NOMO-1 treated with dmso at 0.1 percent for 144 hours (cell line): ENCODE data around the gene INHBB.

ENCODE experiments used
- DNase-seq: peaks from one replicate; lab custom pipeline; 2025; ENCODE audit not compliant: unreplicated experiment; lab: John Stamatoyannopoulos, UW

Gene INHBB

DNA sequence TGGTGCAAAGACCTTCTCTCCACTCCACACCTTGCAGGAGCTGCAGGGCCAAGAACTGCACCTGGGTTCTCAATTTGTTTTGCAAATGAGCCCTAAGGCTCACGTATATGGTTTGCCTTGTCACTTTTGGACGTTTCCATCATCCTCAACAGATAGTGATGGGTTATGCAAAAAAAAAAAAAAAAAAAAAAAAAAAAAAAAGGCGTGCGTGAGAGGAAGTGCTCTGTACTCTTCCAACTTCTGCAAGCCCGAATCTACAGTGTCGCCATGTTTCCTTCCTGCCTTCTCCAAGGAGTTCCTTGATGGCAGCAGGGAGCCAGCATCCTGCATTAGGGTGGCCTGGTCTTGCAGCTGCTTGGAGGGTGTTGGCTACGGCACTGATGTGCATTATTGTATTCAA, 4.0 kb upstream of the INHBB start:
- DNase-seq = no peak

DNA sequence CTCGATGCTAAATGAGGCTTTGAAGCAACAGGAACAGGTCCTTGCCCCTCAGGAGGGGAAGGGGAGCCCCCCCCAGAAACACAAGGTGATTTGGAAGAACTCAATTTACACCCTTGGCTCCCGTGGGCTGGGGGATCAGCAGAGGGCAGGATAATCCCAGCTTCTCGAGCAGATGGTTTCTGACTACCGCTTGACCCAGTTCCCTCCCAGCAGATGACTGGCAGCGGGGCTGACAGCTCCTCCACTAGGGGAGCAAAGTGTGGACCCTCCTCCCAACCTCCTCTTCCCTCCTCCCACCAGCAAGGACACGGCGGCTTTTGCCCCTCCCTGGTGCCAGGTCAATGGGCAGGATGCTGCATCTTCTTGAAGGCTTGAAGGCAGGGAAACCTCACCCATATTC, 3.5 kb upstream of the INHBB start:
- DNase-seq = no peak

DNA sequence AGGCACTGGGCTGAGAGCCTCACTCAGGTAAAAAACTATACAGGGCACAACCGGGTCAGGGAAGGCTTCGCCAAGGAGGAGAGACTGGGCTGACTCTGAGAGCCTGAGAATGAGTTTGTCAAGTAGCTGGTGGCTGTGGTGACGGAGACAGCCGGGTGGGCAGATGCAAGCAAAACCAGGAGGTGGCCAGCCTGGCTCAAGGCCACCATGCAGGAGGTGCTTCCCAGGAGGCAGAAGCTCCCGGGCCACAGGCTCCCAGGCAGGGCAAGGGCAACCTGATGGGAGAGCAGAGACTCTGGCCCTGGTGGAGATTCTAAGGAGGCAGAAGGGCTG, 2.9 kb upstream of the INHBB start:
- no peak for DNase-seq

DNA sequence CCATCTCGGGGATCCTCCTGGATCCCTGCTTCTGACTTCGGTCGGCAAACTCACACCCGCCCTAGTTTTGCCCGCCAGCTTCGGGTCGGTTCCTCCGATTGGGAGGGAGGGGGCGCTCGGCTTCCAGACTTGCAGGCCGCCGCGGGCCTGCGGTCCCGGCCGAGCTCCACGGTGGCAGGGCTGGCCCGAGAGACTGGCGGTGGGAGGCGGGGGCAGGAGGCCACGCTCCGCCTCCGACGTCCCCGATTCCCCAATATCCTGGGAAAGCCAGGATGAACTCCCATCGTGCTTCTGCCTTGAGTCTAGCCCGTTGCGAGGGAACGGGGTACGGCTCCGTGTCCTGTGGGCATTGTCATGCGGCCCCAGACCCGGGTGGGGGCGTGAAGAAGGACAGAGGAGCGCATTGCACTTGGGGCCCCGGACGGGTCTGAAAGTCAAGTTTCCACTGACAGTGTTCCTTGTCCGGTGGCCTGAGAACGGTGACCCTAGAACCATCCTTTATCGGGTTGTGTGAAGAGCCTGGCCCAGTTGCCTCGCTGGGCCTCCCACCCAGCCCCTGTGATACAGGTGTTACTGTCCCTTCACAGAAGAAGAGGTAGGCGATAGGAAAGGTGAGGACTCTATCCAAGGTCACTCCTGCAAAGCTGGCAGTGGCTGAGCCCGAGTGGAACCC, 2.4 kb upstream of the INHBB start:
- DNase-seq = peak; percentile 24

DNA sequence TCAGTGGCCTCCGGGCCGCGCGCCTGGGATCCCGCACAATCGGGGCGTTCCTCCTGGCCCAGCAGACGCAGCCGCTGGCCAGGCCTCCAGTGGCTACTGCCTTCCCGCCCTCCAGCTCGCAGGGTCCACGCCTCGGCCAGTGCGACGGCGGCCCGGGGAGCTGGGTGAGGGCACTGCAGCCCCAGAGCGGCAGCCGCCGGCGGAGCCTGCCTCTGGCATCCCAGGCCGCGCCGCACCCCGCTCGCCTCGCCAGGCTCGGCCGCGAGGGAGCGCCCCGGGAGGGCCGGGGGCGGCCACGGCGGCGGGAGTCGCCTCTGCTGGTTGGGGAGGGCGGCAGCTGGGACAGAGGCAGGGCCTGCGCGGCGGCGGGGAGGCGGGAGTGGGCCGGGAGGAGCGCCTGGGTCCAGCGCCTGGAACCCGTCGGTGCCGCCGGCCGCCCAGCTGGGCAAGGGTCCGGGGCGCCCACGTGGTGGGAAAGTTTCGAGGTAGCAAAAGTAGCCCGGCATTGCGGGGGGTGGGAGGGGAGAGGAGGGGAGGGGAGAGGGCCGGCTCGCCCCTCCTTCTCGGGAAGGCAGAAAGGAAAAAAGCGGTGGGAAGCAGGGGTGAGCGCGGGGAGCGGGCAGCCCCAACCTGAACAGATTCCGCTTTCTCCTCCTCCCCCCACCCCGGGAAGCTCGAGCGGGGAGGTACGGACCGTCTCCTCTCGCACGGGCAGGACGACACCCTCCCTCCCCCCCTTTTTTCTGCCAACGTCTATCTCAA, 1.5 kb upstream of the INHBB start:
- DNase-seq = no peak

DNA sequence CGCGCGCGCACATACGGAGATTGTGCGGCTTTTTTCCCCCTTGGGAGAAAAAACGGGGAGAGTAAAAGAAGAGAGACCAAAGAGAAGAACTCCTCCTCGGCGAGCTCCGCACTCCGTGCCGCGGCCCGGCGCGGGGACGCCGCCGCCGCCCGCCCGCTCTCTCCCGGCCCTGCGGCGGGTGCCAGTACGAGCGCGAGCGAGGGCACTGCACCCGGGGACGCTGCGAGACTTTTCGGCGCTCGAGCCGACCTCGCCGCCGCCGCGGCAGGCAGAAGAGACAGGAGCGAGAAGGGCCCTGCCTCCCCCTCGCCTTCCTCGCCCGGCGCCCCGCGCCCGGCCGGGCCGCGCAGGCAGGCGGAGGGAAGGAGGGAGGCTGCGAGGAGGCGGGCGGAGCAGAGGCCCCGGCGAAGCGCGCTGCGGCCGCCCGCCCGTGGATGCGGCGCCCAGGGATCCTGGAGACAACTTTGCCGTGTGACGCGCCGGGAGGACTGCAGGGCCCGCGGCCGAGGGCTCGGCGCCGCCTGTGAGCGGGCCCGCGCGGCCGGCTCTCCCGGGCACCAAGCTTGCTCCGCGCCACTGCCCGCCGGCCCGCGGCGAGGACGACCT, 857 bp upstream of the INHBB start:
- DNase-seq = no peak

DNA sequence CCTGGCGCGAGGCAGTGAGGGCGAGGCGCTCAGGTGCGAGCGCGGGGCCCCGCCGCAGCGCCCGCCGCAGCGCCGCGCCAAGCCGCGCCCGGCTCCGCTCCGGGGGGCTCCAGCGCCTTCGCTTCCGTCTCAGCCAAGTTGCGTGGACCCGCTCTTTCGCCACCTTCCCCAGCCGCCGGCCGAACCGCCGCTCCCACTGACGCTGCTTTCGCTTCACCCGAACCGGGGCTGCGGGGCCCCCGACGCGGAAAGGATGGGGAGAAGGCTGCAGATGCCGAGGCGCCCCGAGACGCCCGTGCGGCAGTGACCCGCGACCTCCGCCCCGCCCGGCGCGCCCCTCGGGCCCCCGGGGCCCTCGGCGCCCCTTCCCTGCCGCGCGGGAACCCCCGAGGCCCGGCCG, 328 bp upstream of the INHBB start:
- DNase-seq = no peak

DNA sequence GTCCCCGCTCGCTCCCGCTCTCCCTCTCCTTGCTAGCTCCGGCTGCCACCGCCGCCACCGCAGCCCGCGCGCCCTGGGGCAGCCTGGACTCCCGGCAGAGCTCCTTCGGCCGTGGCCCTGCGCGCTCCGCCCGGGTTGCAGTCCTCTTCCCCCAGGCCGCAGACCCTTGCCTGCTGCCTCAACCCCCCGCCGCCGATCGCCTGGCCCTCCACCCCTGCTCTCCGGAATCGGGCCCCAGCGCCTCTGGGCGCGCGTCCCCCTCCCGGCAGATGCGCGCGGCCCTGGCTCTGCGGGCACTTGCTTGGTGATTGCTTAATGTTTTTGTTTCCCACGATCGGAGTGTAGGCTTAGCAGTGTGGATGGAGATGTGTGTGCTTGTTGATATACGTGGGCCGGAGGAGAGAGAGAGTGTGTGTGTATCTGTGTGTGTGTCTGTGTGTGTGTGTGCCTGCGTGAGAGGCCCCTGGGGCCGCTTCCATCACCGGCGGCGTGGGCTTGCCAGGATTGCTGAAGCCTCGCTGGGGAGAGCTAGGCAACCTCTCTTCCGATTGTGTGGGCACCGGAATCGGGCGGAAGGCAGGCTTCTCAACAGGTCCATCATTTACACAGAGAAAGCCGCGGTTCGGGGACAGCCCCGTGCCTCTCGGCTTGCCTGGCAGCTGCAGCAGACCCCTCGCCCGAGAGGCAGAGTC, 877 bp downstream of the INHBB start:
- no peak for DNase-seq

DNA sequence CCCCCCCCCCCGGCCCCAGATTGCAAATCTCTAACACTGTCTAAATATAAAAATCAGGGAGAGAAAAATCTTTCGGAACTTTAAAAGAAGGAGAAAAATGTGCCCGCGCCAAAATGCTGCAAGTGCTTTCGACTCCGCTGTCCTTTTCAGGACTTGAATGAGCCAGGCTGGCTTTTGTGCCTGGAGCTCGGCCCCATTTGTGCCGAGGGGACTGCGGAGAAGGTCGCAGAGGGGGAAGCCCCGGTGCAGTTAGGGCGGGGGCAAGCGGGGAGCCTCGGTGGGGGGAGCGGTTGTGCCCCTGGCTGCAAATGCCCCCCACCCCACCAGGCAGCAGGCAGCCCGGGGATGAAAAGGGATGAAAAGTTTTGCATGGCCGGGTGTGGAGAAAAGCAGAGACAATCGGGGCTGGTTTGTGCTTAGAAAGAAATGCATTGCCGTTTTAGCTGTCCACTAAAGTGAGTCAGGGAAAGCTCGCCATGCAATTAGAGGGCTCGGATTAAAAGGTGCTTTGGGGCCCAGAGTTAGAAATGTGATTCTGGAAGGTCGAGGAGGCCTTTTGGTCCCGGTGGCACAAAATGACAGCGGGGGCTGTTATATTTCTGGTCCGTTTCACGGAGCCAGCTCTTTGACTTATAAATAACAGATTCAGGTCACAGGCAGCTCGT, 1.6 kb downstream of the INHBB start:
- no peak for DNase-seq

DNA sequence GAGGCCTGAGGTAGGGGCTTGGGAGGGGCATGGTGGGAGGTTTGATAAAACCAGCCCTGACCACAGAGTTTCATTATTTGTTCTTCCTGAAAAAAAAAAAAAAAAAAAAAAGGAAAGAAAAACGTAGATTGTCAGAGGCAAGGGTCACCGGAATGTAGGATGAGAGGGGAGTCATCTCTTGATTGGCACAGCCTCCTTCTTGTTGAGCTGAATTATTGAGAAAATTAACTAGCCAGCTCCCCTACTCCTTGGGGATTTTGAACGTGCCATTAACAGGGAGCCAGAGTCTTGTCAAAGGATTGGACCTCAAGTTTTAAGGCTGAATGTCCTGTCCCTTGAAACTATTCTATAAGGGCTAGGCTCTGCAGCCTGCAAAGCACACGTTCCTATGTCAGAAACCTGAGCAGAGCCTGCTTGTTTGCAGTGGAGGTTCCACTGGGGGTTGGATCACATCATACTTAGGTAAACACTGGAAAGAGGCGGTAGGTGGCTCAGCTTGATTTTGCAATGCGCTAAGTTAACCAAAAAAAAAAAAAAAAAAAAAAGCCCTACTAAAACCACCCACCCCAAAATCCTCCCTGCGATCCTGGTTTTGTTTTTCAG, 2.3 kb downstream of the INHBB start:
- DNase-seq = no peak

DNA sequence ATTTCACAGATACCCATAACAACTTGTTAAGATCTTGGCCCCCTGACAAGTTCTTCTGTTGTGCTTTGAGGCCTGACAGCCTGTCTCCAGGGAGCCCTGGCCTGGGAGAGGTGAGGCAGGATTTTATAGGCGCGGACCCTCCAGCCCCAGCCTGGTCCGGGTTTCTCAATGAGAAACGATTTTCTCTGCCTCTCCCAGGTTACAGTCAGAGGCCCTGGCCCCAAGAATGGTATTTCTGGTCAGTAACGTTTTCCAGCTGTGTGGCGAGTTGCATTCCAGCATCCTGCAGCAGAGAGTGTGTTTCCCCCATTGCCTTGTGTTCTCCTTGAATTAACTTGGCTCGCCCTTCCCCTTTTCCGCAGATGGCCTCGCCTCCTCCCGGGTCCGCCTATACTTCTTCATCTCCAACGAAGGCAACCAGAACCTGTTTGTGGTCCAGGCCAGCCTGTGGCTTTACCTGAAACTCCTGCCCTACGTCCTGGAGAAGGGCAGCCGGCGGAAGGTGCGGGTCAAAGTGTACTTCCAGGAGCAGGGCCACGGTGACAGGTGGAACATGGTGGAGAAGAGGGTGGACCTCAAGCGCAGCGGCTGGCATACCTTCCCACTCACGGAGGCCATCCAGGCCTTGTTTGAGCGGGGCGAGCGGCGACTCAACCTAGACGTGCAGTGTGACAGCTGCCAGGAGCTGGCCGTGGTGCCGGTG, 3.0 kb downstream of the INHBB start:
- DNase-seq = no peak

DNA sequence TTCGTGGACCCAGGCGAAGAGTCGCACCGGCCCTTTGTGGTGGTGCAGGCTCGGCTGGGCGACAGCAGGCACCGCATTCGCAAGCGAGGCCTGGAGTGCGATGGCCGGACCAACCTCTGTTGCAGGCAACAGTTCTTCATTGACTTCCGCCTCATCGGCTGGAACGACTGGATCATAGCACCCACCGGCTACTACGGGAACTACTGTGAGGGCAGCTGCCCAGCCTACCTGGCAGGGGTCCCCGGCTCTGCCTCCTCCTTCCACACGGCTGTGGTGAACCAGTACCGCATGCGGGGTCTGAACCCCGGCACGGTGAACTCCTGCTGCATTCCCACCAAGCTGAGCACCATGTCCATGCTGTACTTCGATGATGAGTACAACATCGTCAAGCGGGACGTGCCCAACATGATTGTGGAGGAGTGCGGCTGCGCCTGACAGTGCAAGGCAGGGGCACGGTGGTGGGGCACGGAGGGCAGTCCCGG, 3.5 kb downstream of the INHBB start:
- DNase-seq = no peak

DNA sequence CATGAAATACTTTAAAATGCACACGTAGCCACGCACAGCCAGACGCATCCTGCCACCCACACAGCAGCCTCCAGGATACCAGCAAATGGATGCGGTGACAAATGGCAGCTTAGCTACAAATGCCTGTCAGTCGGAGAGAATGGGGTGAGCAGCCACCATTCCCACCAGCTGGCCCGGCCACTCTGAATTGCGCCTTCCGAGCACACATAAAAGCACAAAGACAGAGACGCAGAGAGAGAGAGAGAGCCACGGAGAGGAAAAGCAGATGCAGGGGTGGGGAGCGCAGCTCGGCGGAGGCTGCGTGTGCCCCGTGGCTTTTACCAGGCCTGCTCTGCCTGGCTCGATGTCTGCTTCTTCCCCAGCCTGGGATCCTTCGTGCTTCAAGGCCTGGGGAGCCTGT, 4.1 kb downstream of the INHBB start:
- DNase-seq = no peak

DNA sequence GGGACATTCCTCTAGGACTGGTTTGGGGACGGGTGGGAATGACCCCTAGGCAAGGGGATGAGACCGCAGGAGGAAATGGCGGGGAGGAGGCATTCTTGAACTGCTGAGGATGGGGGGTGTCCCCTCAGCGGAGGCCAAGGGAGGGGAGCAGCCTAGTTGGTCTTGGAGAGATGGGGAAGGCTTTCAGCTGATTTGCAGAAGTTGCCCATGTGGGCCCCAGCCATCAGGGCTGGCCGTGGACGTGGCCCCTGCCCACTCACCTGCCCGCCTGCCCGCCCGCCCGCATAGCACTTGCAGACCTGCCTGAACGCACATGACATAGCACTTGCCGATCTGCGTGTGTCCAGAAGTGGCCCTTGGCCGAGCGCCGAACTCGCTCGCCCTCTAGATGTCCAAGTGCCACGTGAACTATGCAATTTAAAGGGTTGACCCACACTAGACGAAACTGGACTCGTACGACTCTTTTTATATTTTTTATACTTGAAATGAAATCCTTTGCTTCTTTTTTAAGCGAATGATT, 4.9 kb downstream of the INHBB start:
- DNase-seq = no peak

DNA sequence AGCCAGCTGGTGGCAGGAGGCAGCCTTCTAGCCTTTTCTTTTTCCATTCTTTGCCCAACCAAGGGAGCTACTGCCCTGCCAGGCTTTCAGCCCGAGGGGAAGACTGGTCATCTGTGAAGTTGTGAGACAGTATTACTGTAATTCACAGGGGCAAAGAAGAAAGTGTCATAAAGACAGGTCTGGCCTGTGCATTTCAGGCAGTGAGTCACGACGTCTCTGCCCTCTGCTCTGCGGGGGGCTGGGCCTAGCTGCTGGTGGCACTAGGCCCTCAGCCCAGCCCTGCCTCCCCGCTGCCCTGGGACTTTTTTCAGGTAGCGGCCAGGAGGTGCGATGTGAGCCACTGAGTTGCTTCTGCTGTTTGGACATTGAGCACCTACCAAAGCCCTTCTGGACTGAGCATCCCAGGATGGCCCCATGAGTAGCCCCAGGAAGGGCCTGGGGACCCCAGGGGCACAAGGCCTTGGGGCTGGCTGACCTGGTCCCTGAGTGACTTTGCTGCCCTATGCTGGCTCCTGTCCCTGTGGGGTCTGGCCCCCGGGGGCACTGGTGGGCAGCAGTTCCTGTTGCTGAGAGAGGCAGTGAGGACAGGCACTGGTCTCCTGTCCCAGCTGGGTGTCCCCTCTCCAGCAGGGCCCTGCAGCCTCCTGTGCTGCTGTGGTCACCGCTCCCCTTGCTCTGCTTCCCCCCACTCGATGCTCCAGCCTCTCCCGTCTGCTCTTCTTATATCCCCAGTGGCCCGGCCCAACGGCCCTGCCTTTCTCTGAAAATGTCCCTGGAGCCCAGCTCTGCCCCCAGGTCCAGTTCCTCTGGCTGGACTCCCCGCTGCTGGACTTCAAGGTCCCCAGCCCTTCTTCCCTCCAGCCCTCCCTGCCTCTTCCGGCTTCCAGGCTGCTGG, 7.0 kb downstream of the INHBB start:
- DNase-seq = no peak

DNA sequence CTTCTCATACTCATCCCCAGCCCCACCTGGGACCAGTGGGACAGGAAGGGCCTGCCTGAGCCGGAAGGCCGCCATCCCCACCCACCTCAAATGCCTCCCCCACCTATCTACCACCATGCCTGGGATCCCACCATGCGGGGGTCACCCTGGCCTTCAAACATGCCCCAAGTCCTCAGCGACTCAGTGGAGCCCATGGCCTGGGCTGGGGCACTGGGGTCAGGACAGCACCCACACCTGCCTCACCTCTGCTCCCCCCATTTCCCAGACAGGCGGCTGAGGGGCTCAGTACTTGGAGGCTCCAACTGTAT, 7.6 kb downstream of the INHBB start:
- no peak for DNase-seq

DNA sequence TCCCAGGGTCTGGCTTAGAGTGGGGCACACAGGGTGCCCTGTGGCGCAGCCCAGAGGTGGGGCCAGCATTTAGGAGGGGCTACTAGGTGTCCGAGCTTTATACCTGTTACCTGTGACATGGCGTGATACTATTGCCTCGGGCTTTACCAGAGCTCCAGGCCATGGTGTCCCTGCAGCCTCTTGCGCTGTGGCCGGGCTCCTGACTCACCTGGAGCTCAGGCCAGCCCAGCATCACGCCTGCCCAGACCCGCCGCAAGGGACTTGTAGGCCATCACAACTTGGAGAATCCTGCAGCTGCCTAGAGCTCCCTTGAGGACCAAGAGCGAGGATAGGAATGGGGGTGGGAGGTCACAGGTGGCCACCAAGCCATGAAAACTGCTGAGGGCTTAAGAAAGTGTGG, 8.0 kb downstream of the INHBB start:
- no peak for DNase-seq

DNA sequence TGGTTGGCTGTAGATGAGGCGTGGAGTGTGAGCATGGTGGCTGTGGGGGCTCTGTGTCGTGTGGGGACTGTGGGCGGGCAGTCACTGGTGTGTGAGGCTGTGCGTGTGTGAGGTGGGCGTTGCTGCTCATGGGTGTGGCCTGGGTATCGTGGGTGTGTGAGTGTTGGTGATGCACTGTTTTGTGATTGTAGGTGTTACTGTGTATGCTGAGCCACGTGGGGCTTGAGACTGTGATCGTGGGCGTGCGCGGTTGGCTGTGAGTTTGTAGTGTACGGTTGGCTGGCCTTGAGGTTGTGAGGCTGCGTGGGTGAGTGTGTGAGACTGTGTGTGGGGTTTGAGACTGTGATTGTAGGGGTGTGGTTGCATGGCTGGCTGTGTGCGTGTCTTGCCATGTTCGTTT, 8.5 kb downstream of the INHBB start:
- no peak for DNase-seq
